Measurements from ENCODE around the gene CNKSR3. TPM values are rescaled to one million over a fixed set of nuclear protein-coding genes. Genes with fewer than 3 reads are reported as not detected.

Gene CNKSR3
- total RNA-seq, 1 experiment from 2014 or later = 10.3 TPM

- no peak overlapping the region for H3K27ac ChIP-seq (ENCODE audit: low read depth, low read length, poor library complexity, severe bottlenecking)
- no peaks in the 10 kb centered on the region for H3K36me3 ChIP-seq (ENCODE audit: insufficient read depth, low read length, poor library complexity, severe bottlenecking)
- no peaks in the 10 kb centered on the region for H3K9me3 ChIP-seq (ENCODE audit: low read depth, low read length, poor library complexity, severe bottlenecking)
- ChIA-PET POLR2A (ENCODE audit: low non-redundant PET) (no interaction called here), CTCF (interaction anchor here (0.5 kb wide), 1 partner anchor 332 kb away, joined by 3 read pairs; no protein-coding TSS in a partner anchor)
- H3K4me1 ChIP-seq (ENCODE audit: insufficient read depth, low read length, poor library complexity, severe bottlenecking) = no peaks in the 10 kb centered on the region
- peak; percentile 94 for DNase-seq (ENCODE audit: low spot score)
- no peaks in the 10 kb centered on the region for H3K27me3 ChIP-seq (replicated peaks; ENCODE audit: insufficient read depth, low read depth, low read length, poor library complexity)
- intact Hi-C loops (cut with micrococcal nuclease; ENCODE audit: unreplicated experiment) = loop anchor here (2.0 kb wide), 1 partner anchor 187 kb away; no protein-coding TSS in a partner anchor
- TF ChIP-seq, protein P1, sequence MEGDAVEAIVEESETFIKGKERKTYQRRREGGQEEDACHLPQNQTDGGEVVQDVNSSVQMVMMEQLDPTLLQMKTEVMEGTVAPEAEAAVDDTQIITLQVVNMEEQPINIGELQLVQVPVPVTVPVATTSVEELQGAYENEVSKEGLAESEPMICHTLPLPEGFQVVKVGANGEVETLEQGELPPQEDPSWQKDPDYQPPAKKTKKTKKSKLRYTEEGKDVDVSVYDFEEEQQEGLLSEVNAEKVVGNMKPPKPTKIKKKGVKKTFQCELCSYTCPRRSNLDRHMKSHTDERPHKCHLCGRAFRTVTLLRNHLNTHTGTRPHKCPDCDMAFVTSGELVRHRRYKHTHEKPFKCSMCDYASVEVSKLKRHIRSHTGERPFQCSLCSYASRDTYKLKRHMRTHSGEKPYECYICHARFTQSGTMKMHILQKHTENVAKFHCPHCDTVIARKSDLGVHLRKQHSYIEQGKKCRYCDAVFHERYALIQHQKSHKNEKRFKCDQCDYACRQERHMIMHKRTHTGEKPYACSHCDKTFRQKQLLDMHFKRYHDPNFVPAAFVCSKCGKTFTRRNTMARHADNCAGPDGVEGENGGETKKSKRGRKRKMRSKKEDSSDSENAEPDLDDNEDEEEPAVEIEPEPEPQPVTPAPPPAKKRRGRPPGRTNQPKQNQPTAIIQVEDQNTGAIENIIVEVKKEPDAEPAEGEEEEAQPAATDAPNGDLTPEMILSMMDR (conservative IDR thresholded peaks at IDR 0.05; ENCODE audit: low read depth, low read length) = peak; percentile 60
- TF ChIP-seq EZH2 (IDR thresholded peaks at IDR 0.05; ENCODE audit: borderline replicate concordance, low read depth, low read length, poor library complexity, severe bottlenecking) = no peak
- no TSS peak for BruUV-seq (replicated peaks)
- no peak overlapping the region for H3K4me3 ChIP-seq (ENCODE audit: low read depth, low read length, poor library complexity, severe bottlenecking)
Observed at GRCh38 chr6:154343473-154344308, 166.8 kb downstream of the CNKSR3 start.

DNA sequence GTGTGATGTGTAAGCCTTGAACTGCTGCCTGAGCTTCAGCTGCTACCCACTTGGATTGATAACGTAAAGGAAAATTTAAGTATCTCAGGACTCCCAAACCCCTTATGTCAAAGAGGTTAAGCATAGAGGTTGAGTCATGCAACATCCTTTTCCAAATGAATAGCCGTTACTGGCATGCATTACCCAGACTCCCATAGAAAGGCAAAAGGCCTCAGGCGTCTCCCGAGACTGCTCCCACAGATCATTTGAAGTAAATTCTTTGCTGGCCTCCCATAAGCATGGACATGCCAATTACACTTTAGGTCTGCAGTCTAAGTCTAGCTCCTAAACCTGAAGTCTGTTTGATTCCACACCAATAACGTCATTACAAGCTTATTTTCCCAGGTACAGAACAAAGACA lies 168.6 kb downstream of the CNKSR3 start:
- no peak for TF ChIP-seq EZH2 (IDR thresholded peaks at IDR 0.05; ENCODE audit: borderline replicate concordance, low read depth, low read length, poor library complexity, severe bottlenecking)
- TF ChIP-seq, protein P1 (conservative IDR thresholded peaks at IDR 0.05; ENCODE audit: low read depth, low read length) = no peak
- POLR2A ChIA-PET (ENCODE audit: low non-redundant PET) = no interaction called here
- no peaks in the 10 kb centered on the region for H3K9me3 ChIP-seq (ENCODE audit: low read depth, low read length, poor library complexity, severe bottlenecking)
- no peak overlapping the region for H3K4me3 ChIP-seq (ENCODE audit: low read depth, low read length, poor library complexity, severe bottlenecking)
- no peaks in the 10 kb centered on the region for H3K36me3 ChIP-seq (ENCODE audit: insufficient read depth, low read length, poor library complexity, severe bottlenecking)
- H3K4me1 ChIP-seq (ENCODE audit: insufficient read depth, low read length, poor library complexity, severe bottlenecking) = no peaks in the 10 kb centered on the region
- intact Hi-C loops (cut with micrococcal nuclease; ENCODE audit: unreplicated experiment) = no loop called here
- H3K27me3 ChIP-seq (replicated peaks; ENCODE audit: insufficient read depth, low read depth, low read length, poor library complexity) = no peaks in the 10 kb centered on the region
- CTCF ChIA-PET = no interaction called here
- H3K27ac ChIP-seq (ENCODE audit: low read depth, low read length, poor library complexity, severe bottlenecking) = no peak overlapping the region
- BruUV-seq (replicated peaks) = no TSS peak
- DNase-seq (ENCODE audit: low spot score) = no peak

- intact Hi-C loops (cut with micrococcal nuclease; ENCODE audit: unreplicated experiment) = no loop called here
- TF ChIP-seq, protein P1 (conservative IDR thresholded peaks at IDR 0.05; ENCODE audit: low read depth, low read length) = no peak
- no peak for TF ChIP-seq EZH2 (IDR thresholded peaks at IDR 0.05; ENCODE audit: borderline replicate concordance, low read depth, low read length, poor library complexity, severe bottlenecking)
- no peak for DNase-seq (ENCODE audit: low spot score)
Observed at GRCh38 chr6:154341336-154341735, 169.1 kb downstream of the CNKSR3 start.

More at GRCh38 chr6:154341336-154341735, 169.1 kb downstream of the CNKSR3 start:
- Histone ChIP-seq H3K27me3 (replicated peaks; ENCODE audit: insufficient read depth, low read depth, low read length, poor library complexity) (no peaks in the 10 kb centered on the region), H3K9me3 (ENCODE audit: low read depth, low read length, poor library complexity, severe bottlenecking) (no peaks in the 10 kb centered on the region), H3K27ac (ENCODE audit: low read depth, low read length, poor library complexity, severe bottlenecking) (no peak overlapping the region), H3K4me3 (ENCODE audit: low read depth, low read length, poor library complexity, severe bottlenecking) (no peak overlapping the region), H3K4me1 (ENCODE audit: insufficient read depth, low read length, poor library complexity, severe bottlenecking) (no peaks in the 10 kb centered on the region), H3K36me3 (ENCODE audit: insufficient read depth, low read length, poor library complexity, severe bottlenecking) (no peaks in the 10 kb centered on the region)
- CTCF ChIA-PET = no interaction called here
- no TSS peak for BruUV-seq (replicated peaks)
- POLR2A ChIA-PET (ENCODE audit: low non-redundant PET) = no interaction called here

Other genes starting within 250 kb of the CNKSR3 start
- 1.4 and 1.6 TPM in 2 replicates for gene IPCEF1, start 153.9 kb downstream of the CNKSR3 start, total RNA-seq (2021)
- gene SCAF8, start 222.7 kb upstream of the CNKSR3 start, total RNA-seq (2021) = 49.5 and 51.5 TPM in 2 replicates